ENCODE results near the gene GRIK4. TPM values are rescaled to one million over a fixed set of nuclear protein-coding genes. Genes with fewer than 3 reads are reported as not detected.

GRIK4 gene
- total RNA-seq, 1 donor from 2014 or later: 2.2 TPM

- H3K27me3 Mint-ChIP-seq (ENCODE audit: low read depth, unreplicated experiment): peaks cover 41% of the 10 kb centered on the region
- H3K36me3 Mint-ChIP-seq (ENCODE audit: low read depth, unreplicated experiment): no peaks in the 10 kb centered on the region
- Histone ChIP-seq H3K79me2 (ENCODE audit: insufficient read depth, low read length) (no peaks in the 10 kb centered on the region), H3K4me2 (ENCODE audit: low read length) (peak overlapping the region; percentile 17), H4K20me1 (ENCODE audit: insufficient read depth, low read length) (no peaks in the 10 kb centered on the region), H3K27me3 (ENCODE audit: insufficient read depth, low read length) (peaks cover 8% of the 10 kb centered on the region), H3K4me3 (ENCODE audit: insufficient read depth, low read depth, low read length) (no peak overlapping the region), H3K36me3 (ENCODE audit: insufficient read depth, low read length) (no peaks in the 10 kb centered on the region), H2AFZ (ENCODE audit: low read depth, low read length) (no peak overlapping the region), H3K9me3 (ENCODE audit: insufficient read depth, low read depth, low read length) (no peaks in the 10 kb centered on the region), H3K4me1 (ENCODE audit: insufficient read depth, low read length) (peaks cover 8% of the 10 kb centered on the region), H3K9ac (ENCODE audit: low read length) (no peak overlapping the region), H3K27ac (ENCODE audit: low read depth, low read length) (no peak overlapping the region)
- no peak for FAIRE-seq
- no peak overlapping the region for H3K27ac Mint-ChIP-seq (ENCODE audit: unreplicated experiment)
- no peaks in the 10 kb centered on the region for H3K9me3 Mint-ChIP-seq (ENCODE audit: unreplicated experiment)
- H3K4me3 Mint-ChIP-seq (ENCODE audit: unreplicated experiment): no peak overlapping the region
- TF ChIP-seq CTCF (IDR thresholded peaks at IDR 0.05; ENCODE audit: insufficient read depth, low read depth, low read length) (no peak), EZH2 (IDR thresholded peaks at IDR 0.05; ENCODE audit: insufficient read depth, low read length) (no peak)
- H3K4me1 Mint-ChIP-seq (ENCODE audit: low read depth, unreplicated experiment): peaks cover 2% of the 10 kb centered on the region
- peak; percentile 49 for DNase-seq (ENCODE audit: low read depth)
These were observed 15.7 kb downstream of the GRIK4 start for GRCh38 chr11:120527111-120527761.

- Mint-ChIP-seq H3K4me3 (ENCODE audit: unreplicated experiment) (no peak overlapping the region), H3K9me3 (ENCODE audit: unreplicated experiment) (no peaks in the 10 kb centered on the region), H3K36me3 (ENCODE audit: low read depth, unreplicated experiment) (no peaks in the 10 kb centered on the region), H3K27me3 (ENCODE audit: low read depth, unreplicated experiment) (peaks cover 31% of the 10 kb centered on the region), H3K27ac (ENCODE audit: unreplicated experiment) (no peak overlapping the region), H3K4me1 (ENCODE audit: low read depth, unreplicated experiment) (peaks cover 8% of the 10 kb centered on the region)
- H3K4me2 ChIP-seq (ENCODE audit: low read length): no peak overlapping the region
- no peaks in the 10 kb centered on the region for H3K79me2 ChIP-seq (ENCODE audit: insufficient read depth, low read length)
- H3K9ac ChIP-seq (ENCODE audit: low read length): no peak overlapping the region
- H4K20me1 ChIP-seq (ENCODE audit: insufficient read depth, low read length): no peaks in the 10 kb centered on the region
- peaks cover 8% of the 10 kb centered on the region for H3K4me1 ChIP-seq (ENCODE audit: insufficient read depth, low read length)
- TF ChIP-seq CTCF (IDR thresholded peaks at IDR 0.05; ENCODE audit: insufficient read depth, low read depth, low read length) (no peak), EZH2 (IDR thresholded peaks at IDR 0.05; ENCODE audit: insufficient read depth, low read length) (no peak)
- FAIRE-seq: no peak
- H3K36me3 ChIP-seq (ENCODE audit: insufficient read depth, low read length): no peaks in the 10 kb centered on the region
- H3K27ac ChIP-seq (ENCODE audit: low read depth, low read length): no peak overlapping the region
- H3K27me3 ChIP-seq (ENCODE audit: insufficient read depth, low read length): peaks cover 4% of the 10 kb centered on the region
- H3K4me3 ChIP-seq (ENCODE audit: insufficient read depth, low read depth, low read length): no peak overlapping the region
- DNase-seq (ENCODE audit: low read depth): no peak
- no peaks in the 10 kb centered on the region for H3K9me3 ChIP-seq (ENCODE audit: insufficient read depth, low read depth, low read length)
- no peak overlapping the region for H2AFZ ChIP-seq (ENCODE audit: low read depth, low read length)
These were observed 17.2 kb downstream of the GRIK4 start for GRCh38 chr11:120528749-120529148.

- no peak overlapping the region for H2AFZ ChIP-seq (ENCODE audit: low read depth, low read length)
- no peaks in the 10 kb centered on the region for H3K36me3 ChIP-seq (ENCODE audit: insufficient read depth, low read length)
- TF ChIP-seq EZH2 (IDR thresholded peaks at IDR 0.05; ENCODE audit: insufficient read depth, low read length): no peak
- no peak for TF ChIP-seq CTCF (IDR thresholded peaks at IDR 0.05; ENCODE audit: insufficient read depth, low read depth, low read length)
- H3K9ac ChIP-seq (ENCODE audit: low read length): no peak overlapping the region
- no peak overlapping the region for H3K27ac ChIP-seq (ENCODE audit: low read depth, low read length)
- peaks cover 8% of the 10 kb centered on the region for H3K4me1 ChIP-seq (ENCODE audit: insufficient read depth, low read length)
- FAIRE-seq (no peak), DNase-seq (ENCODE audit: low read depth) (no peak)
- Mint-ChIP-seq H3K4me3 (ENCODE audit: unreplicated experiment) (no peak overlapping the region), H3K27ac (ENCODE audit: unreplicated experiment) (no peak overlapping the region), H3K9me3 (ENCODE audit: unreplicated experiment) (no peaks in the 10 kb centered on the region), H3K36me3 (ENCODE audit: low read depth, unreplicated experiment) (no peaks in the 10 kb centered on the region), H3K27me3 (ENCODE audit: low read depth, unreplicated experiment) (peaks cover 29% of the 10 kb centered on the region), H3K4me1 (ENCODE audit: low read depth, unreplicated experiment) (peaks cover 8% of the 10 kb centered on the region)
- no peaks in the 10 kb centered on the region for H3K79me2 ChIP-seq (ENCODE audit: insufficient read depth, low read length)
- no peaks in the 10 kb centered on the region for H3K9me3 ChIP-seq (ENCODE audit: insufficient read depth, low read depth, low read length)
- H4K20me1 ChIP-seq (ENCODE audit: insufficient read depth, low read length): no peaks in the 10 kb centered on the region
- H3K4me2 ChIP-seq (ENCODE audit: low read length): no peak overlapping the region
- H3K27me3 ChIP-seq (ENCODE audit: insufficient read depth, low read length): peaks cover 3% of the 10 kb centered on the region
- no peak overlapping the region for H3K4me3 ChIP-seq (ENCODE audit: insufficient read depth, low read depth, low read length)
These were observed 17.7 kb downstream of the GRIK4 start for GRCh38 chr11:120529214-120529613.
